CD4-positive, alpha-beta T cell treated with Interleukin-4 for 4 hours (primary cell): Measurements from ENCODE around the gene PPP1R12A.
"Not testable (repeated sequence)": the region's sequence is repeated elsewhere in the genome, so short reads cannot be mapped to it uniquely, and the experiment has no call there.

Experiments used
- DNase-seq: peaks from one replicate; pipeline ENCODE4 v3.0.0-alpha.2; 2020

PPP1R12A gene

GRCh38 chr12:79841248-79841877 is 93.5 kb downstream of the PPP1R12A start:
- no peak for DNase-seq

DNA sequence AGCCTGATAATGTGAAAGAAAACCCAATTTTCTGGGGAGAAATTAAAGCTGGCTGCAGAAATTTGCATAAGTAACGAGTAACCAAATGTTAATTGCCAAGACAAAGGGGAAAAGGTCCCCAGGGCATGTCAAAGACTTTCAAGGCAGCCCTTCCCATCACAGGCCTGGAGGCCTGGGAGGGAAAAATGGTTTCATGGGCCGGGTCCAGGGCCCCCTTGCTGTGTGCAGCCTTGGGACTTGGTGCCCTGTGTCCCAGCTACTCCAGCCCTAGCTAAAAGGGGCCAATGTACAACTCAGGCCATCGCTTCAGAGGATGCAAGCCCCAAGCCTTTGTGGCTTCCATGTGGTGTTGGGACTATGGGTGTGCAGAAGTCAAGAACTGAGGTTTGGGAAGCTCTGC is 96.5 kb downstream of the PPP1R12A start:
- DNase-seq: no peak

- no peak for DNase-seq
Measured at GRCh38 chr12:79837575-79837974, 97.3 kb downstream of the PPP1R12A start.

DNA sequence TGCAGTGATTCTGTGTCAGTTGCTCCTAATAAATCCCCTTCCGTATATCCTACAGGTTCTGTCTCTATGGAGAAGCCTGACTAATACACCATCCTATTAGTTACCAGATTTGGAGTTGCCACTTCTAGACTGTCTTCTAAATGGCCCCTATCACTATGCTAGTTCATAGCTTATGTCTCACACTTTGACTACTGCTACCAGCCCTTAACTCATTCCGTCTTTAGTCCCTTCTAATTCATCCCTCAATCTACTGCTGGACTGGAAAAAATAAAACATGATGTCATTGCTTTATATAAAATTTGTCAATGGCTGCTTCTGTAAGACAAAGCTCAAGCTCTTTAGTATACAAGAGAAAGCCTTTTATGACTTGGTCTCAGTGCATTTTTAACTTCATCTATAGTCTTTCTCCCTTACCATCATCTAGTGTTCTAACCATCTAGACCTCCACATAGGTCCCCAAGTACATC is 99.5 kb downstream of the PPP1R12A start:
- no peak for DNase-seq

GRCh38 chr12:79834712-79835376 is 100.1 kb downstream of the PPP1R12A start:
- DNase-seq: no peak

DNA sequence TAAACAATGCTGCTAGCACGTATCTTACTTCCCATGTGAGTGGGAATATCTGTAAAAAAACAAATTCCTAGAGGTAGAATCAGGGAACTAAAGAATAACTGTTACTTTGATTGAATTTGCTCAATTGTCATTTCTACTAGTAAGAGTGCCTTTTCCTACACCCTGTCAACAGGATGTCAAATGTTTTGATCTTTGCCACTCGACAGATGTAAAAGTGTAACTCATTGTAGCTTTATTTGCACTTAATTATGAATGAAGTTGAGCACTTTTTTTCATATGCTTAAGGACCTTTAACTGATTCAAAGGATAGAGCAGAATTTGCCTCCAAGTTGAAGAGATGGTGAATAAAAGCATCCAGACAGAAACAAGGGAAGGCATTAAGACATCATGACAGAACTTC is 104.5 kb downstream of the PPP1R12A start:
- no peak for DNase-seq

- DNase-seq: no peak
Measured at GRCh38 chr12:79828924-79829323, 106.0 kb downstream of the PPP1R12A start.

GRCh38 chr12:79827484-79827883 is 107.4 kb downstream of the PPP1R12A start:
- DNase-seq: no peak

GRCh38 chr12:79826267-79827128 is 108.4 kb downstream of the PPP1R12A start:
- no peak for DNase-seq

DNA sequence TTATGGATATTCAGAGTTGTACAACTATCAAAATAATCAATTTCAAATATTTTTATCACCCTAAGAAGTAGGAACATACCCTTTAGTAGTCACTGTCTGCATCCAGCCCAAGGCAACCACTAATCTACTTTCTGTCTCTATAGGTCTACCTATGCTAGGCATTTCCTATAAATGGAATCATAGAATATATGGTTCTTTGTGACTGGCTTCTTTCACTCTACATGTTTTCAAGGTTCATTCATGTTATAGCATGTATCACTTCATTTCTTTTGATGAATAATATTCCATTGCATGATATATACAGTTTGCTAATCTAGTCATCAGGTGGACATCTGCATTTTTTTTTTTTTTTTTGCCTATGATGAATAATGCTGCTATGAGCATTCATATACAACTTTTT is 112.4 kb downstream of the PPP1R12A start:
- DNase-seq: no peak

GRCh38 chr12:79818856-79819255 is 116.0 kb downstream of the PPP1R12A start:
- DNase-seq: no peak

- not testable (repeated sequence) for DNase-seq
Measured at GRCh38 chr12:79784366-79785065, 150.4 kb downstream of the PPP1R12A start.

- DNase-seq: no peak
Measured at GRCh38 chr12:79782172-79782900, 152.6 kb downstream of the PPP1R12A start.

GRCh38 chr12:79778802-79779448 is 156.0 kb downstream of the PPP1R12A start:
- DNase-seq: no peak

DNA sequence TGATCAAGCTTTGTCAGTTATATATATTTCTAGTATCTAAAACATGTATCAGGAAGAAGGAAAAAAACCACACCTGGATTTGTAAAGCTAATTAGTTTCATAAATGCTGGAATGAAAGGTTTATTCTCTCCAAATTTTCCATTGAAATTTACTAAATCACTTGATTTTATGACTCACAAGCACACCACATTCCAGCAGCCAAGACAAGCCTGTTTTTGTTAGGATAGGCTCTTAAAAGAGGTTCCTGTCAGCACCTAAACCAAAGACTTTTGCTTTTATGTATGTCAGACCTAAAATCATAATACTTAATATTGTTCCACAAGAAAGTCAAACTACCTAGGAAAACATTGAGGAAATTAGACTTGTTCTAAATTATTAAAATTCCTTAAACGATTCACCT is 158.8 kb downstream of the PPP1R12A start:
- no peak for DNase-seq

GRCh38 chr12:79775355-79776027 is 159.4 kb downstream of the PPP1R12A start:
- no peak for DNase-seq

DNA sequence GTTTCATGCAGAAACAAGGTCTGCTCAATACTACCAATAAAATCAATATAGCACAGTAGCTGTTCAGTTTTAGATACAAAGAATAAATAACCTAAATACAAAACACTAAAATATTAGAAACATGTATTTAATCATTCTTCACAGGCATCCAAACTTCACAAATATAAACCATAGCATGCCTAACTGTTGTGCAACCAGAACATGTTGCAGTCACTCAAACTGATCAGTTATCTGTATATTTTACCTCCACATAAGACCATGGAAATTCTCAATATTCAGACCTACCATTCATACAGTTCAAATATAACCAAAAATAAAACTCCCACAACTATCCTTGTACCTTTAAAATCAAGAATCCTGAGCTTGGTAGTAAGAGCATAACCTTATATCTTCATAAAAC is 161.0 kb downstream of the PPP1R12A start:
- DNase-seq: no peak

DNA sequence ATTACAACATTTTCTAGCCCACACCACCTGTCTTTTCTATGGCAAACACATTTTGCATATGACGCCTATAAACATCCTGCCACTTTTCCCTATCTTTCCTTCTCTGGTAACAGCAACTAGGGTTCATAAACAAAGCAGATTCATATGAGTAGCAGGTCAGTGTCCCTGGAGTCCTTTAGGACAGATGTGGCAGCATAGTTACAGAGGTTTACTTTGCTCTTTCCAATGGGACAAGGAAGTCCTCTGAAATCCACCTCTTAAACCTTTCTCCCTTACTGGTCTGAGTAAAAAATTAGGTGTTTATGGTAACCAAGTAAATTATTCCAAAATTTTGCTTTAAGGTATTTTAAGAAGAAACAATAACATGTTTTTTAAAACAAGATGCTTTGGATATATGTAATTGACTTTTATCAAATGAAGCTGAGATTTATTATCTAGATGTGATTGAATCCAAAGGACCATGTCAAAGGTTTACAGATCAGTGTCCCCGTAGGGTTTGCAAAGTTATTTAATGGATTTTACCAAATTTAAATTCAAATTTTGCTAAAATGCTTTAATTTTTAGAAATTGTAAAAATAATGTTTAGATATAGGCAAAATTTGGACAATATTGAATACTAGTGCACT is 164.9 kb downstream of the PPP1R12A start:
- DNase-seq: no peak

GRCh38 chr12:79769189-79769859 is 165.6 kb downstream of the PPP1R12A start:
- no peak for DNase-seq
